ENCODE measurements around the gene CGNL1. TPM values are rescaled to one million over a fixed set of nuclear protein-coding genes. Genes with fewer than 3 reads are reported as not detected.

The CGNL1 gene
- total RNA-seq, 1 experiment from 2014 or later = 34.6 TPM

DNA sequence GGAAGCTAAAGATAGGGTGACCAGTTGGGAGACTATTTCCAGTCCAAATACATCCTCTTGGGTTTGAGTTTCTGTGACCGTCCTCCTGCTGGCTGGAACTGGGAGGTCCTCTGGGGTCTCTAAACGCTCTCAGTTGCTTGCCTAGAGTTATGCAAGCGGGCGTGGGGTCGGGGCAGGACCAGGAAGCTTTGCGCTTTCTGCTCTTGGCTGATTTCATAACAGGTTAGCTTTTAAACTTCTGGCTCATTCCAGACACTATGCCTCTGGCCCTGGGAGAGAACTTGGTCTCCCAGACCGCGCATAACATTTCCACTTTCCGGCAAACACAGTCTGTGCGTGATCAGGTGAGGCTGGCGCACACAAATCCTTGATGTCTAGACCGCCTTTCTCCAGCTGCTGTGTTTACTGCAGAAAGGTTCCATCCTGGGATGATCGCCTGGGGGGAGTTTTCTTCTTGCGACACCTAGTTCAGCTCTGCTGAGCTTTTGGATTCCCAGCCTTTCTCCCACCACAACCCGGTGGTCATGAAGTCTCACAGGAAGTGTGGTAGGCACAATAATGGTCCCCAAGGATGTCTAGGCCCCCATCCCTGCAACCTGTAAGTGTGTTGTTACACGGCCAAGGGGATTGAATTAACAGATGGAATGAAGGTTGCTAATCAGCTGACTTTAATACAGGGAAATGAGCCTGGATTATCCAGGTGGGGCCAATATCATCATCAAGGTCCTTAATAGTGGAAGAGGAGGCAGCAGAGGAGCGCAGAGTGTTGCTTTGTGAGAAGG lies 23.6 kb upstream of the CGNL1 start:
- H3K4me1 ChIP-seq (ENCODE audit: insufficient read depth, low read length) = peaks cover 13% of the 10 kb centered on the region; the same call in 1 of the 2 replicates
- H4K91ac ChIP-seq (ENCODE audit: insufficient read length, low read depth, low read length) = no peak overlapping the region
- no peaks in the 10 kb centered on the region for H3K23me2 ChIP-seq (ENCODE audit: insufficient read length, low read depth, low read length, poor library complexity, severe bottlenecking)
- no peak overlapping the region for H2BK5ac ChIP-seq (ENCODE audit: insufficient read length, low read length)
- no peak overlapping the region for H2BK20ac ChIP-seq (ENCODE audit: low read depth, low read length, poor library complexity, severe bottlenecking)
- Mint-ChIP-seq H3K27me3 (ENCODE audit: low read depth) (peaks cover 3% of the 10 kb centered on the region; the same call in 1 of the 2 replicates), H3K27ac (peak overlapping the region in 1 of 3 experiments; percentile 20; a peak in 1 of 7 replicates), H3K4me3 (no peak overlapping the region), H3K9me3 (peaks cover 3 to 7% of the 10 kb centered on the region in 2 experiments; a peak in 3 of 5 replicates), H3K36me3 (ENCODE audit: insufficient read depth in 1 of 3, low read depth in 3 of 3) (peaks cover 0 to 13% (median 10%) of the 10 kb centered on the region in 3 experiments; a peak in 5 of 7 replicates), H3K4me1 (peaks cover 49 to 53% of the 10 kb centered on the region in 2 experiments)
- no peak overlapping the region for H4K8ac ChIP-seq (replicated peaks; ENCODE audit: insufficient read length, low read depth, low read length)
- DNase-seq = no peak
- H3K9ac ChIP-seq (ENCODE audit: extremely low read depth, insufficient read length, low read length) = no peak overlapping the region
- no peak overlapping the region for H3K23ac ChIP-seq (ENCODE audit: insufficient read length, low read depth, low read length)
- no peak overlapping the region for H2BK120ac ChIP-seq (ENCODE audit: low read depth, low read length, poor library complexity, severe bottlenecking)
- H3K4me2 ChIP-seq (ENCODE audit: insufficient read depth, insufficient read length, low read length) = no peak overlapping the region
- H4K20me1 ChIP-seq (ENCODE audit: control insufficient read depth, insufficient read depth, insufficient read length) = no peaks in the 10 kb centered on the region
- no peaks in the 10 kb centered on the region for H3K27me3 ChIP-seq (ENCODE audit: insufficient read depth, low read length)
- TF ChIP-seq, protein P1, sequence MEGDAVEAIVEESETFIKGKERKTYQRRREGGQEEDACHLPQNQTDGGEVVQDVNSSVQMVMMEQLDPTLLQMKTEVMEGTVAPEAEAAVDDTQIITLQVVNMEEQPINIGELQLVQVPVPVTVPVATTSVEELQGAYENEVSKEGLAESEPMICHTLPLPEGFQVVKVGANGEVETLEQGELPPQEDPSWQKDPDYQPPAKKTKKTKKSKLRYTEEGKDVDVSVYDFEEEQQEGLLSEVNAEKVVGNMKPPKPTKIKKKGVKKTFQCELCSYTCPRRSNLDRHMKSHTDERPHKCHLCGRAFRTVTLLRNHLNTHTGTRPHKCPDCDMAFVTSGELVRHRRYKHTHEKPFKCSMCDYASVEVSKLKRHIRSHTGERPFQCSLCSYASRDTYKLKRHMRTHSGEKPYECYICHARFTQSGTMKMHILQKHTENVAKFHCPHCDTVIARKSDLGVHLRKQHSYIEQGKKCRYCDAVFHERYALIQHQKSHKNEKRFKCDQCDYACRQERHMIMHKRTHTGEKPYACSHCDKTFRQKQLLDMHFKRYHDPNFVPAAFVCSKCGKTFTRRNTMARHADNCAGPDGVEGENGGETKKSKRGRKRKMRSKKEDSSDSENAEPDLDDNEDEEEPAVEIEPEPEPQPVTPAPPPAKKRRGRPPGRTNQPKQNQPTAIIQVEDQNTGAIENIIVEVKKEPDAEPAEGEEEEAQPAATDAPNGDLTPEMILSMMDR (conservative IDR thresholded peaks at IDR 0.05) = peak; percentile 23; the same call in 2 of the 3 replicates
- no peak overlapping the region for H2BK12ac ChIP-seq (ENCODE audit: insufficient read length, low read depth, low read length)
- H3K79me1 ChIP-seq (ENCODE audit: insufficient read depth, low read depth, low read length, poor library complexity, severe bottlenecking) = no peaks in the 10 kb centered on the region
- no peak overlapping the region for H3K4ac ChIP-seq (ENCODE audit: low read depth, low read length)
- no peak overlapping the region for H3K18ac ChIP-seq (ENCODE audit: insufficient read length, low read depth, low read length)
- H3K79me2 ChIP-seq (ENCODE audit: insufficient read depth, low read length) = no peaks in the 10 kb centered on the region
- H2AFZ ChIP-seq (ENCODE audit: low read length) = no peak overlapping the region
- no CpG with 5 or more reads among the region's 17 CpGs for WGBS (ENCODE audit: extremely low coverage, insufficient read length, low lambda C conversion rate)
- no peaks in the 10 kb centered on the region for H3K9me3 ChIP-seq (ENCODE audit: control insufficient read depth, low read depth, low read length)
- H3K27ac ChIP-seq (ENCODE audit: insufficient read length, low read depth, low read length) = no peak overlapping the region
- no peak overlapping the region for H3K14ac ChIP-seq (ENCODE audit: insufficient read depth, low read length)
- H2AK5ac ChIP-seq (ENCODE audit: insufficient read length, low read length) = no peak overlapping the region
- no peak overlapping the region for H3T11ph ChIP-seq (ENCODE audit: low read length)
- H2BK15ac ChIP-seq (ENCODE audit: low read depth, low read length) = no peak overlapping the region
- no peak overlapping the region for H3K56ac ChIP-seq (ENCODE audit: insufficient read length, low read depth, low read length)
- H4K5ac ChIP-seq (ENCODE audit: insufficient read length, low read depth, low read length) = no peak overlapping the region
